Esophagus squamous epithelium (tissue), 4 donors: ENCODE results near the gene GRIK4.

Experiments used
- POLR2A ChIP-seq, 4 donors: fragments of 450-650 bp; IDR thresholded peaks; one replicate each; pipeline ENCODE4 v1.6.1; 2017; ENCODE audit warnings: antibody characterized with exemption in 4 of 4, mild to moderate bottlenecking in 4 of 4, moderate library complexity in 3 of 4
- TF ChIP-seq, protein P1 (sequence below), 6 experiments: fragments of 450-650 bp in 4 of 6; fragments of 200-600 bp in 2 of 6; sonication (generic) in 2 of 6; IDR thresholded peaks; one replicate each; pipeline ENCODE4 v1.5.1; 2016 to 2019; ENCODE audit warnings: antibody characterized with exemption in 6 of 6, mild to moderate bottlenecking in 4 of 6, moderate library complexity in 4 of 6

DNA sequence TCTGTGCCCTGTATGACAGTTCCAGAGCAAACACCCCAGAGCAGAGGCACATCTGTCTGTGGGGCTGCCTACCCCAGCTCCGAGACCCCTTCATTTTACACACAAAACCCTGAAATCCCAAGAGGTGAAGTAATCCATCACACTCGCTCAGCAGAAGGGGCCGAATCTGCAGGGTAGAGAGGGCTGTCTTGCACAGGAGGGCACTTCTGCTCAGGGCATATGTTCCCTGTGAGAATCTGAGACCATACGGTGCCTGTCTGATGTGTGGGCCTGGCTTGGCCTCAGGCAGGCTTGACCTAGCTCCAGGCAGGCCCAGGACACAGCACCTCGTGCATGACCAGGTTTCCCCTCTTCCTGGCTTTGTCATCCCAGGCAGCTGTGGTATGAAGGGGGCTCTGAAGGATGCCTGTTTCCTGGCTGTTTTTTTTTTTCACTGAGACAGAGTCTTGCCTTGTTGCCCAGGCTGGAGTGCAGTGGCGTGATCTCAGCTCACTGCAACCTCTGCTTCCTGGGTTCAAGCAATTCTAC, 37.2 kb downstream of the GRIK4 start:
- TF ChIP-seq, protein P1, sequence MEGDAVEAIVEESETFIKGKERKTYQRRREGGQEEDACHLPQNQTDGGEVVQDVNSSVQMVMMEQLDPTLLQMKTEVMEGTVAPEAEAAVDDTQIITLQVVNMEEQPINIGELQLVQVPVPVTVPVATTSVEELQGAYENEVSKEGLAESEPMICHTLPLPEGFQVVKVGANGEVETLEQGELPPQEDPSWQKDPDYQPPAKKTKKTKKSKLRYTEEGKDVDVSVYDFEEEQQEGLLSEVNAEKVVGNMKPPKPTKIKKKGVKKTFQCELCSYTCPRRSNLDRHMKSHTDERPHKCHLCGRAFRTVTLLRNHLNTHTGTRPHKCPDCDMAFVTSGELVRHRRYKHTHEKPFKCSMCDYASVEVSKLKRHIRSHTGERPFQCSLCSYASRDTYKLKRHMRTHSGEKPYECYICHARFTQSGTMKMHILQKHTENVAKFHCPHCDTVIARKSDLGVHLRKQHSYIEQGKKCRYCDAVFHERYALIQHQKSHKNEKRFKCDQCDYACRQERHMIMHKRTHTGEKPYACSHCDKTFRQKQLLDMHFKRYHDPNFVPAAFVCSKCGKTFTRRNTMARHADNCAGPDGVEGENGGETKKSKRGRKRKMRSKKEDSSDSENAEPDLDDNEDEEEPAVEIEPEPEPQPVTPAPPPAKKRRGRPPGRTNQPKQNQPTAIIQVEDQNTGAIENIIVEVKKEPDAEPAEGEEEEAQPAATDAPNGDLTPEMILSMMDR (IDR thresholded peaks at IDR 0.05): no peak
- TF ChIP-seq POLR2A (IDR thresholded peaks at IDR 0.05): no peak
